HL-60 (cell line): ENCODE measurements around the gene KLHL40.

Experiments
- CTCF ChIP-seq: IDR thresholded peaks from one replicate; pipeline ENCODE4 v1.5.1; 2011; ENCODE audit warnings: low read length, control low read depth, inconsistent platforms; ENCODE audit not compliant: insufficient read depth
- GABPA ChIP-seq: IDR thresholded peaks from 2 replicates; pipeline ENCODE4 v1.6.1; 2012; ENCODE audit warnings: low read depth
- POLR2AphosphoS5 ChIP-seq: IDR thresholded peaks from 2 replicates; pipeline ENCODE4 v1.6.1; 2012; ENCODE audit warnings: low read depth
- REST ChIP-seq: IDR thresholded peaks from 2 replicates; pipeline ENCODE4 v1.6.1; 2012; ENCODE audit warnings: low read depth; ENCODE audit not compliant: insufficient replicate concordance
- SPI1 ChIP-seq: IDR thresholded peaks from 2 replicates; pipeline ENCODE4 v1.6.1; 2012; ENCODE audit warnings: low read depth, mild to moderate bottlenecking, borderline replicate concordance

- TF ChIP-seq CTCF (no peak), GABPA (no peak), REST (no peak), POLR2AphosphoS5 (no peak; the same call in 1 of the 2 replicates), SPI1 (no peak)
Observed at GRCh38 chr3:42649783-42650182, 35.6 kb upstream of the KLHL40 start.
